ENCODE data around the gene LIPA.

DNA sequence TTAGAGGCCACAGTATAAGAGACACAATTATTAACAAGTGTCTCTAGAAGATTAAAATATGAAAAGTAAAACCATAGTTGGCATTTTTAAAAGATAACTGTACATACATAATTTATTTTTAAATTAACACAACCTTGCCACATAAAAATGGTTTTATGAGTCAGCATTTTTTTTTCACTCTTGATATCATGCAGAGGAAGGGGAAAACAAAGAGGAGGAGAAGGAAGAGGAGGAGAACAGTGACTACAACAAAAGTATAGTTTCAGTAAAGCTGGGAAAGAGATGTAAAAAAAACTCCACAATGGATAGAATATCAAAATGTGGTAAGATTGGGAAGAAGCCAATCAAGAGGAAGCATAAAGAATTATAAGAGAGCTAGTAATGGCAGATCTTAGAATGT is 78.5 kb downstream of the LIPA start:
- TF ChIP-seq, protein P1, sequence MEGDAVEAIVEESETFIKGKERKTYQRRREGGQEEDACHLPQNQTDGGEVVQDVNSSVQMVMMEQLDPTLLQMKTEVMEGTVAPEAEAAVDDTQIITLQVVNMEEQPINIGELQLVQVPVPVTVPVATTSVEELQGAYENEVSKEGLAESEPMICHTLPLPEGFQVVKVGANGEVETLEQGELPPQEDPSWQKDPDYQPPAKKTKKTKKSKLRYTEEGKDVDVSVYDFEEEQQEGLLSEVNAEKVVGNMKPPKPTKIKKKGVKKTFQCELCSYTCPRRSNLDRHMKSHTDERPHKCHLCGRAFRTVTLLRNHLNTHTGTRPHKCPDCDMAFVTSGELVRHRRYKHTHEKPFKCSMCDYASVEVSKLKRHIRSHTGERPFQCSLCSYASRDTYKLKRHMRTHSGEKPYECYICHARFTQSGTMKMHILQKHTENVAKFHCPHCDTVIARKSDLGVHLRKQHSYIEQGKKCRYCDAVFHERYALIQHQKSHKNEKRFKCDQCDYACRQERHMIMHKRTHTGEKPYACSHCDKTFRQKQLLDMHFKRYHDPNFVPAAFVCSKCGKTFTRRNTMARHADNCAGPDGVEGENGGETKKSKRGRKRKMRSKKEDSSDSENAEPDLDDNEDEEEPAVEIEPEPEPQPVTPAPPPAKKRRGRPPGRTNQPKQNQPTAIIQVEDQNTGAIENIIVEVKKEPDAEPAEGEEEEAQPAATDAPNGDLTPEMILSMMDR (IDR thresholded peaks at IDR 0.05): no peak
- TF ChIP-seq POLR2A (IDR thresholded peaks at IDR 0.05): no peak
